Head of caudate nucleus (tissue), 42 donors: ENCODE results near the gene CGREF1.

Experiments used
- DNase-seq, 42 donors: peaks; one replicate each; pipeline versions ENCODE4 v3.0.0 to v3.0.0-alpha.2; 2020 to 2021; ENCODE audit warnings: mixed read lengths in 7 of 42
- intact Hi-C: fragments of 100-400 bp; cut with DNase I; formaldehyde crosslinking; loops from one replicate; pipeline ENCODE4 v1.15.0; 2022

CGREF1 gene

DNA sequence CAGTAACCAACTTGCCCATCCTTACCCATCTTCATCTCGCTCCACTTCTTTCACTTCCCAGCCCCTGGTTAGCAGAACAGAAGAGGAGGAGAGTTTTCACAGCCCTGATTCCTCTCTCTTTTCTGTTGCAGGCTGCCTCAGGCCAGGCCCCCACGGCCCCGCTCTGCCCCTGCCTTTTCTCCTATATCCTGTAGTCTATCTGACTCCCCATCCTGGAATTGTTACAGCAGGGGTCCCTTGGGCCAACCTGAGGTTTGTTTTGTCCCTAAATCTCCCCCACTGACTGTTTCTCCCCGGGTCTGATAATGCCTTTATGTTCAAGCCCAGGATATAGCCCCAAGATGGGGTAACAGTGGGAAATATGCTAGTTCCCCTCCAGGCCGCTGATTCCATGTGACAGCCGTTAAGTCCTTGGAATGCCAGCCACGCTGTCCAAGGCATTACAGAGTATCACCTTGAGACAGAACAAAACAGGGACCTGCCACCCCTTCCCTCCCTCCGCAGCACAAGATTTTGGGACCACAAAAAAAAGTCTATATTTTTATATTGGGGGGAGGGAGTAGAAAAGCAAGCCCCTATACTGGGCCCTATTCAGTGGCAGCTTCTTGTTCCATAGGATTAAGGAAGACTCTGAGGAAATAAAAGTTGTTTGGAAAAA, 48.8 kb downstream of the CGREF1 start:
- intact Hi-C loops: no loop called here
- peak in 1 of 42 donors; percentile 5 for DNase-seq

DNA sequence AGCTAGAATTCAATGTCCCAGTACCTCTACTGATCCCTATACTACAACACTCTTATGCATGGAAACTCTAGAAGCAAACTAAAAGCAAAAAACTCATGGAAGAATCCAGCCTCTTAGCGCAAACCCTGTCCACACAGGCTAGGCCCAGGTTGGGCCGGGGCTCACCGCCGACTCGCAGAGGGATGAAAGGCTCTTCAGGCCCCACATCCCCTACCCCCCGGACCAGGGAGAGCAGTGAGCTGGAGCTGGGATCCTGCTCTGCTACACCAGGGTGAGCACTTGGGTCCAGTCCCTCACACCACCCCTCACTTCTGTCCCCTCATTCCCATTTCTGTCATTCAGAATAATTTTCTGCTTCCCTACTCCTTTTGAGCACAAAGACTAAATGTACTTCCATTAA, 49.5 kb downstream of the CGREF1 start:
- DNase-seq: peak in 1 of 42 donors; percentile 30
- intact Hi-C loops: no loop called here

DNA sequence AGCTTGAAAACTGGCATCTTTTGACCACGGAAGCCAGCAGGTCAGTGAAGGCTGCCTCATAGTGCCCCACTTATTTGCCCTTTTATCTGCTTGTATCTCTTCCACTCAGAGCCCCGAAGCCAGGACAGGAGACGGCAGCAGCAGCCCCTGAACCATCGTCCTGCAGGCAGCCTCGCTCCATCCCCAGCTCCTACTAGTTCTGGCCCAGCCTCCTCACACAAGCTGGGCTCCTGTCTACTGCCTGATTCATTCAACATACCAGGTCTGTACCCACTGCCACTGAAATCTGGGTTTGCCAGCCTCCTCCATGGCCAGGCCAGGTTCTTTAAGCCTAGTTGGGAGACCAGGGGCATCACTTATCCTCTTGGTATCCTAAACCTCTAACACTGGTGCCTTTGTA, 51.5 kb downstream of the CGREF1 start:
- DNase-seq: peak in 1 of 42 donors; percentile 28

GRCh38 chr2:27065128-27065527, 53.8 kb downstream of the CGREF1 start:
- intact Hi-C loops: no loop called here
- DNase-seq: peak in 1 of 42 donors; percentile 4

More for the DNA sequence above, 51.5 kb downstream of the CGREF1 start:
- intact Hi-C loops: no loop called here

DNA sequence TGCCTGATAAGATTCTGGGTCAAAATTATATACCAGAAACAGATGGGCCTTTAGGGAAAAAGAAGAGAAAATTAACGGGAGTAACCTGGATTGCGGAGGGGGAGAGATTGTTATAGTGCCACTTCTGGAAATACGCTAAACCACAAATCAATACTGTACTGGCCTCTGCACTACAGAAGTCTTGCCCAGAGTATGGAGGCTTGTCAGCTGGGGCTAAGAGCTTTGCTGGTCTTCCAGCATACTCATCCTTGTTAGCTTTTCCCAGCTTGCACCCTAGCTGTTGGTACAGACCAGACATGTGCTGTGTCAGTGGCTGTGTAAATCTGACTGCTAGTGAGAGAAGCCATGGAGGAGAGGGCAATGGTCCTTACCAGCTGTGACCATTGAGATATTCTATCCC, 58.6 kb downstream of the CGREF1 start:
- no peak for DNase-seq
- intact Hi-C loops: no loop called here

DNA sequence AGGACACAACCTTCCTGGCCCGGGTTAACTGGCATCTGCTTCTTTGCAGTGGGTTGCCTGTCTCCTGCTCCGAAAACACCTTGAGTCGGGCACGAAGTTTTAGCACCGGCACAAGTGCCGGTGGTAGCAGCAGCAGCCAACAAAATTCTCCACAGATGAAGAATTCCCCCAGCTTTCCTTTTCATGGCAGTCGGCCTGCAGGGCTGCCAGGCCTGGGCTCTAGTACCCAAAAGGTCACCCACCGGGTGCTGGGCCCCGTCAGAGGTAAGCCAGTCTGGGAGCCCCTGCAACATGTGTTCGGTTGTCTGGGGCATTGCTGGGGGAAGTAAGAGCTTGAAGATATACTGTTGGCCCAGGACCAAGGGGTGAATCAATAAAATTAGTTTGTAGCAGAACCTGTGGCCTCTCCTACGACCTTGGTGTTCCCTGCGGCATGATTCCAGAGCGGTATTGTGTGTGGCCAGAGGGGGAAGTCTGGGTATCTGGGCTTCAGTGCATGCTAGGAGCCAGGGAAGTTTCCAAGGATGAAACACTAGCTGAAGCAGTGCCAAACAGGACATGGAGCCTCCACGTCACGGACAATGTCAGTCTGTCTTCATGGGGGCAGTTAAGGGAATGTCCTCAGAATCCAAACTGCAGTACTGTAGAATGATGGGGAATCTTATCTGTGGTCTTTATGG, 59.6 kb downstream of the CGREF1 start:
- intact Hi-C loops: no loop called here

GRCh38 chr2:27058210-27058609, 60.7 kb downstream of the CGREF1 start:
- DNase-seq: no peak
- intact Hi-C loops: no loop called here

More for the DNA sequence above, 59.6 kb downstream of the CGREF1 start:
- DNase-seq: no peak

- no peak for DNase-seq
These were observed 61.7 kb downstream of the CGREF1 start for GRCh38 chr2:27057184-27057583.

GRCh38 chr2:27054721-27055120, 64.2 kb downstream of the CGREF1 start:
- intact Hi-C loops: loop anchor here (5.0 kb wide), 1 partner anchor 33 kb away; the partner anchor contains the start of gene KHK
- DNase-seq: no peak

More at GRCh38 chr2:27057184-27057583, 61.7 kb downstream of the CGREF1 start:
- intact Hi-C loops: no loop called here

DNA sequence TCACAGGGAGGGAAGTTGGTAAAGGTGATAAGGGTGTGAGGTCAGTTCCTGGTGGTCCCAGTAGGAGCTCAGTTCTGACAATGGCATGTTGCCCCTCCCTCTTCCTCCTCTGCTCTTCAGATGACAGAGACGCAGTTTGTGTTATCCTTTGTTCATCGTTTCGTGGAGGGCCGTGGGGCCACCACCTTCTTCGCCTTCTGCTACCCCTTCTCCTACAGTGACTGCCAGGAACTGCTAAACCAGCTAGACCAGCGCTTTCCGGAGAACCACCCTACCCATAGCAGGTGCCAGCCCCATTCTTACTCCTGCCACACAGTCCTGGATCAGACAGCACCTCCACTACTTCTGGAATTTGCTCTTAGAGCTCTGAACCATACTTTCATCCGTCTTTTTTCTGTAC, 65.2 kb downstream of the CGREF1 start:
- no peak for DNase-seq
- intact Hi-C loops: loop anchor here (5.0 kb wide), 1 partner anchor 34 kb away; the partner anchor contains the start of gene KHK

GRCh38 chr2:27053321-27053720, 65.6 kb downstream of the CGREF1 start:
- intact Hi-C loops: loop anchor here (5.0 kb wide), 1 partner anchor 34 kb away; the partner anchor contains the start of gene KHK
- no peak for DNase-seq

- intact Hi-C loops: loop anchor here (5.0 kb wide), 1 partner anchor 35 kb away; the partner anchor contains the start of gene KHK
- peak in 24 of 42 donors; percentile 20 to 58 (median 36) for DNase-seq
These were observed 66.9 kb downstream of the CGREF1 start for GRCh38 chr2:27051902-27052645.

DNA sequence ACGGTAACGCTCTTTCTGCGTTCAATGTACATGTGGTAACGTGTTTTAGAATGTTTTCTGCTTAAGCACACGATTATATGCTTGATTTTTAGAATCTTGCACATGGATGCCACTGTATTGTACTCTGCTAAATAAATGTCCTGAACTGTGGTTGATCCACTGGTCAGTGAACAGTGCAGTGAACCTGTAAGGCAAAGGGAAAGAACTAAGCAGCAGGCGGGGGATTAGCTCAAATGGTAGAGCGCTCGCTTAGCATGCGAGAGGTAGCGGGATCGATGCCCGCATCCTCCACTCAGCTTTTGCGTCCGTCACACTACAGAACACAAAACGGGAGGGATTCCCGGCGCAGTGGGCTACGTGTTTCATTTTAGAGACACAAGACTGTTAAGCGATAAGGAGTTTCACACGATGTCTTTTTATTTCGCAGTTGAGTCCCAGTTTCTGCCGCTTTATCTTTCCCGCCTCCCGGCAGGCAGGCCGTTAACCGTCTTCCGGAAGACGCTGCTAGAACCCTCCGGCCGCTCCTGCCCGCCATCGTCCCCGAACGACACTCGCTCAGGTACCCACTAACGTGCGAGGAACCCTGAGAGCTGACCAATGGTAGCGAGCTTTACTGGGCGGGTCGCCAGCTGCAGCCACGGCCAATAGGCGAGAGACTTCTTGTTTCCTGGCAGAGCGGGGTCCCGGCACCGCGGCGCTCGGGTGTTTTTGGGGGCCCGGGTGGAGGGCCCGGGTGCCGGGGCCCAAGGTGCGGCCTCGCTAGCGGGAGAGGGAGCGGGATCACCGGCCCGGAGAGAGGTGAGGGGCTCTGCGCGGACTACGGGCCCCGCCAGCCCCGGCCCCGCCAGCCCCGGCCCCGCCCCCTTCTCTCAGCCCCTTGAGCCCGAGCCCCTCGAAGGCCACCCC, 67.7 kb downstream of the CGREF1 start, which contains the start of gene AGBL5:
Gene AGBL5 (plus strand): TSS at position 673 of the 906 bp plus-strand sequence. CDS start 1,291 bp downstream, outside the sequence.
- DNase-seq: peak; percentile 90 to 98 (median 96)
- intact Hi-C loops: loop anchor here (5.0 kb wide), 1 partner anchor 36 kb away; the partner anchor contains the start of gene KHK
